ENCODE data around the gene FAM131C. TPM values are rescaled to one million over a fixed set of nuclear protein-coding genes. Genes with fewer than 3 reads are reported as not detected.

FAM131C gene
- polyA plus RNA-seq, 1 donor from 2014 or later = 0.97 TPM

- Histone ChIP-seq H4K20me1 (ENCODE audit: insufficient read depth) (no peaks in the 10 kb centered on the region), H3K27ac (ENCODE audit: low read length) (no peak overlapping the region), H3F3A (ENCODE audit: insufficient read depth, low read length, poor library complexity, severe bottlenecking) (no peaks in the 10 kb centered on the region), H2AFZ (ENCODE audit: low read depth, low read length) (no peak overlapping the region), H3K9ac (ENCODE audit: low read length) (no peak overlapping the region), H3K27me3 (ENCODE audit: insufficient read depth, low read depth, low read length) (no peaks in the 10 kb centered on the region), H3K4me3 (ENCODE audit: low read length) (no peak overlapping the region), H3K9me3 (ENCODE audit: low read length) (no peaks in the 10 kb centered on the region), H3K4me2 (ENCODE audit: low read length) (no peak overlapping the region), H3K79me2 (replicated peaks; ENCODE audit: insufficient read depth, low read length) (no peaks in the 10 kb centered on the region), H3K9me2 (ENCODE audit: insufficient read depth, low read length) (no peaks in the 10 kb centered on the region), H3K36me3 (ENCODE audit: insufficient read depth, low read length) (no peaks in the 10 kb centered on the region)
- TF ChIP-seq TAF1 (IDR thresholded peaks at IDR 0.05; ENCODE audit: low read depth) (no peak), CTCF (IDR thresholded peaks at IDR 0.05; ENCODE audit: poor library complexity, severe bottlenecking) (no peak), REST (IDR thresholded peaks at IDR 0.05; ENCODE audit: borderline replicate concordance) (no peak), POLR2AphosphoS5 (IDR thresholded peaks at IDR 0.05) (no peak), MXI1 (conservative IDR thresholded peaks at IDR 0.05; ENCODE audit: poor library complexity, severe bottlenecking) (no peak), RAD21 (conservative IDR thresholded peaks at IDR 0.05) (no peak), EP300 (conservative IDR thresholded peaks at IDR 0.05; ENCODE audit: poor library complexity, severe bottlenecking) (no peak), SMC3 (conservative IDR thresholded peaks at IDR 0.05; ENCODE audit: poor library complexity) (no peak), EZH2 (IDR thresholded peaks at IDR 0.05; ENCODE audit: borderline replicate concordance, insufficient read depth, low read length, poor library complexity, severe bottlenecking) (no peak)
Measured at GRCh38 chr1:16119504-16119903, 46.1 kb upstream of the FAM131C start.

GRCh38 chr1:16118706-16119105, 45.3 kb upstream of the FAM131C start:
- no peaks in the 10 kb centered on the region for H3K9me3 ChIP-seq (ENCODE audit: low read length)
- no peak overlapping the region for H3K27ac ChIP-seq (ENCODE audit: low read length)
- H3K9me2 ChIP-seq (ENCODE audit: insufficient read depth, low read length) = no peaks in the 10 kb centered on the region
- no peak overlapping the region for H3K4me2 ChIP-seq (ENCODE audit: low read length)
- H2AFZ ChIP-seq (ENCODE audit: low read depth, low read length) = no peak overlapping the region
- H3K9ac ChIP-seq (ENCODE audit: low read length) = no peak overlapping the region
- no peaks in the 10 kb centered on the region for H3K79me2 ChIP-seq (replicated peaks; ENCODE audit: insufficient read depth, low read length)
- H3K36me3 ChIP-seq (ENCODE audit: insufficient read depth, low read length) = no peaks in the 10 kb centered on the region
- no peaks in the 10 kb centered on the region for H3K27me3 ChIP-seq (ENCODE audit: insufficient read depth, low read depth, low read length)
- H4K20me1 ChIP-seq (ENCODE audit: insufficient read depth) = no peaks in the 10 kb centered on the region
- no peaks in the 10 kb centered on the region for H3F3A ChIP-seq (ENCODE audit: insufficient read depth, low read length, poor library complexity, severe bottlenecking)
- TF ChIP-seq TAF1 (IDR thresholded peaks at IDR 0.05; ENCODE audit: low read depth) (no peak), EP300 (conservative IDR thresholded peaks at IDR 0.05; ENCODE audit: poor library complexity, severe bottlenecking) (no peak), SMC3 (conservative IDR thresholded peaks at IDR 0.05; ENCODE audit: poor library complexity) (no peak), REST (IDR thresholded peaks at IDR 0.05; ENCODE audit: borderline replicate concordance) (no peak), RAD21 (conservative IDR thresholded peaks at IDR 0.05) (no peak), MXI1 (conservative IDR thresholded peaks at IDR 0.05; ENCODE audit: poor library complexity, severe bottlenecking) (no peak), POLR2AphosphoS5 (IDR thresholded peaks at IDR 0.05) (no peak), CTCF (IDR thresholded peaks at IDR 0.05; ENCODE audit: poor library complexity, severe bottlenecking) (no peak), EZH2 (IDR thresholded peaks at IDR 0.05; ENCODE audit: borderline replicate concordance, insufficient read depth, low read length, poor library complexity, severe bottlenecking) (no peak)
- no peak overlapping the region for H3K4me3 ChIP-seq (ENCODE audit: low read length)

Data from neural cell (in vitro differentiated cells).